Measurements from ENCODE around the gene TRAF2. TPM values are rescaled to one million over a fixed set of nuclear protein-coding genes. Genes with fewer than 3 reads are reported as not detected.

Gene TRAF2
- total and polyA plus RNA-seq, 2 donors (not counting 1 experiment from before 2014, with no cell fraction given) = 25.5 to 54.5 TPM

GRCh38 chr9:136845465-136846260 lies 40.7 kb upstream of the TRAF2 start:
- peak overlapping the region; percentile 26 for H3K27ac Mint-ChIP-seq
- no peak for TF ChIP-seq CTCF (IDR thresholded peaks at IDR 0.05)
- H2AFZ ChIP-seq (ENCODE audit: insufficient read depth, low read depth, low read length, poor library complexity, severe bottlenecking) = no peak overlapping the region
- H3K4me2 ChIP-seq (replicated peaks; ENCODE audit: low read depth, low read length, poor library complexity, severe bottlenecking) = no peak overlapping the region
- H3K4me3 ChIP-seq (ENCODE audit: control extremely low read depth in 1 of 5, extremely low read depth in 1 of 5, insufficient read depth in 1 of 5, low read depth in 2 of 5, low read length in 4 of 5) = no peak overlapping the region
- DNase-seq (peak; percentile 29), ATAC-seq (ENCODE audit: low read depth) (no peak)
- peaks cover 7% of the 10 kb centered on the region for H3K27me3 Mint-ChIP-seq
- ChIA-PET CTCF (interaction anchor here (1.1 kb wide), 1 partner anchor 30 kb away, joined by 5 read pairs; no protein-coding TSS in a partner anchor), POLR2A (no interaction called here)
- peaks cover 31% of the 10 kb centered on the region for H3K4me1 Mint-ChIP-seq
- H4K20me1 ChIP-seq (ENCODE audit: control insufficient read depth, insufficient read depth, low read length, poor library complexity, severe bottlenecking) = peaks cover 34% of the 10 kb centered on the region
- no peaks in the 10 kb centered on the region for H3K36me3 ChIP-seq (replicated peaks in 1 of 2; ENCODE audit: control extremely low read depth in 1 of 2, control insufficient read depth in 1 of 2, extremely low read depth in 1 of 2, insufficient read depth in 2 of 2, low read length in 1 of 2)
- H3K27ac ChIP-seq (ENCODE audit: low read length in 2 of 2) = no peak overlapping the region
- H3K9me3 Mint-ChIP-seq (ENCODE audit: insufficient read depth) = no peaks in the 10 kb centered on the region
- intact Hi-C loops (cut with micrococcal nuclease) = loop anchor here (5.0 kb wide), 1 partner anchor 57 kb away; no protein-coding TSS in a partner anchor
- H3K79me2 ChIP-seq (ENCODE audit: control insufficient read depth, insufficient read depth, low read length) = peaks cover 2% of the 10 kb centered on the region
- peak overlapping the region; percentile 29 for H3K4me3 Mint-ChIP-seq
- H3K27me3 ChIP-seq (replicated peaks in 1 of 4; ENCODE audit: control extremely low read depth in 1 of 4, control insufficient read depth in 3 of 4, insufficient read depth in 4 of 4, low read length in 3 of 4) = peaks cover 0 to 39% (median 12%) of the 10 kb centered on the region in 4 experiments
- H3K9ac ChIP-seq (ENCODE audit: low read length) = no peak overlapping the region
- H3K4me1 ChIP-seq (ENCODE audit: control insufficient read depth in 2 of 2, insufficient read depth in 2 of 2, low read length in 2 of 2) = peaks cover 49 to 57% of the 10 kb centered on the region in 2 donors
- H3K9me3 ChIP-seq (ENCODE audit: control extremely low read depth in 1 of 3, control insufficient read depth in 2 of 3, insufficient read depth in 1 of 3, low read length in 2 of 3) = peaks cover 0 to 25% (median 0%) of the 10 kb centered on the region in 3 donors
- WGBS (ENCODE audit: insufficient coverage) = 37% methylated on average over 102 of the region's 102 CpGs

DNA sequence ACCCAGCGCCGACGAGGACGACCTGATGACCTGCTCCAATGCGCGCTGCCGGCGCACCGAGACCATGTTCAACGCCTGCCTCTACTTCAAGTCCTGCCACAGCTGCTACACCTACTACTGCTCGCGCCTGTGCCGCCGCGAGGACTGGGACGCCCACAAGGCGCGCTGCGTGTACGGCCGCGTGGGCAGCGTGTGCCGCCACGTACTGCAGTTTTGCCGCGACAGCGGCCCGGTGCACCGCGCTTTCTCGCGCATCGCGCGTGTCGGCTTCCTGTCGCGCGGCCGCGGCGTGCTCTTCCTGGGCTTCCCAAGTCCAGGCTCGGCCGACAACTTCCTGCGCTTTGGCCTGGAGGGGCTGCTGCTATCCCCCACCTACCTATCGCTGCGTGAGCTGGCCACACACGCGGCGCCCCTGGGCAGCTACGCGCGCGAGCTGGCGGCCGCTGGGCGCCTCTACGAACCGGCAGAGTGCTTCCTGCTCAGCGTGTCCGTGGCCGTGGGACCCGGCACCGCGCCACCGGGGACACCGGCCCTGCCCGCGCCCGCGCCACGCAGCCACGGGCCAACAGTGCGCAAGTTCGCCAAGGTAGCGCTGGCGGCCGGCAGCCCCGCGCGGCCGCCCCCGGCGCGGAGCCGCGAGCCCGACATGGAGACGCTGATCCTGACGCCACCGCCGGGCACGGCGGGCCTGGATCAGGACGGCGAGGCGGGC lies 39.8 kb upstream of the TRAF2 start:
- H2AFZ ChIP-seq (ENCODE audit: insufficient read depth, low read depth, low read length, poor library complexity, severe bottlenecking) = no peak overlapping the region
- TF ChIP-seq EZH2 (IDR thresholded peaks at IDR 0.05; ENCODE audit: borderline replicate concordance, insufficient read depth, low read depth, low read length, poor library complexity, severe bottlenecking) (peak; percentile 70), CTCF (IDR thresholded peaks at IDR 0.05) (no peak)
- H3K4me1 ChIP-seq (ENCODE audit: control insufficient read depth in 2 of 2, insufficient read depth in 2 of 2, low read length in 2 of 2) = peaks cover 49 to 57% of the 10 kb centered on the region in 2 donors
- Mint-ChIP-seq H3K4me3 (peak overlapping the region; percentile 29), H3K27me3 (peaks cover 7% of the 10 kb centered on the region), H3K9me3 (ENCODE audit: insufficient read depth) (no peaks in the 10 kb centered on the region), H3K27ac (peak overlapping the region; percentile 46), H3K4me1 (peaks cover 31% of the 10 kb centered on the region)
- ATAC-seq (ENCODE audit: low read depth) (no peak), DNase-seq (peak; percentile 55)
- peaks cover 0 to 25% (median 0%) of the 10 kb centered on the region in 3 donors for H3K9me3 ChIP-seq (ENCODE audit: control extremely low read depth in 1 of 3, control insufficient read depth in 2 of 3, insufficient read depth in 1 of 3, low read length in 2 of 3)
- peak overlapping the region; percentile 99 for H3K4me2 ChIP-seq (replicated peaks; ENCODE audit: low read depth, low read length, poor library complexity, severe bottlenecking)
- peaks cover 0 to 39% (median 12%) of the 10 kb centered on the region in 4 experiments for H3K27me3 ChIP-seq (replicated peaks in 1 of 4; ENCODE audit: control extremely low read depth in 1 of 4, control insufficient read depth in 3 of 4, insufficient read depth in 4 of 4, low read length in 3 of 4)
- ChIA-PET CTCF (interaction anchor here (1.0 kb wide), 1 partner anchor 97 kb away, joined by 3 read pairs; the partner anchor contains the start of gene FBXW5), POLR2A (no interaction called here)
- H3K36me3 ChIP-seq (replicated peaks in 1 of 2; ENCODE audit: control extremely low read depth in 1 of 2, control insufficient read depth in 1 of 2, extremely low read depth in 1 of 2, insufficient read depth in 2 of 2, low read length in 1 of 2) = peaks cover 0 to 4% of the 10 kb centered on the region in 2 experiments
- no peak overlapping the region for H3K27ac ChIP-seq (ENCODE audit: low read length in 2 of 2)
- peaks cover 2% of the 10 kb centered on the region for H3K79me2 ChIP-seq (ENCODE audit: control insufficient read depth, insufficient read depth, low read length)
- peak overlapping the region in 1 of 5 experiments; percentile 14 for H3K4me3 ChIP-seq (ENCODE audit: control extremely low read depth in 1 of 5, extremely low read depth in 1 of 5, insufficient read depth in 1 of 5, low read depth in 2 of 5, low read length in 4 of 5)
- intact Hi-C loops (cut with micrococcal nuclease) = loop anchor here (5.0 kb wide), 1 partner anchor 56 kb away; no protein-coding TSS in a partner anchor
- 10% methylated on average over 98 of the region's 98 CpGs for WGBS (ENCODE audit: insufficient coverage)
- H3K9ac ChIP-seq (ENCODE audit: low read length) = no peak overlapping the region
- H4K20me1 ChIP-seq (ENCODE audit: control insufficient read depth, insufficient read depth, low read length, poor library complexity, severe bottlenecking) = peaks cover 36% of the 10 kb centered on the region
